Measurements from ENCODE around the gene CDC42EP4.
"Not testable (repeated sequence)": the region's sequence is repeated elsewhere in the genome, so short reads cannot be mapped to it uniquely, and the experiment has no call there.

Gene CDC42EP4

DNA sequence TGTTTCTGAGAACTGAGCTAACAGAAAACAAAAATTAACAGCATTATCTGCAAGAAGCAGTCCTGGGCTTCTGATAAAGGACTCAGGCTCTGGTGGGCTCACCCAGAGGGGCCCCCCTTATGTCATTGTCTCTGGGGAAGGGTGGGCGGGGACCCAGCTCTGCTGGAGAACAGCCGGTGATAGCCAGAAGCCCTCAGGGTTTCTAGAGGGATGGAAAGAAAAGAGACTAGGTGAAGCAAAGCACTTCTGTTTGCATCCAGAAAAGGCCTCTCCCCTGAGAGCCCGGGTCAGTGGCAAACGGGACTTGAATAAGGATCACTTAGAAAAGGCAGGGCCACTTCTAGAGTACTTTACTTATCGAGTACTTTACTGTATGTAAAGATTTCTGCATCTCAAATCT is 7.0 kb upstream of the CDC42EP4 start:
- DNase-seq, result no peak

GRCh38 chr17:73318427-73318813 is 6.6 kb upstream of the CDC42EP4 start:
- no peak for DNase-seq

DNA sequence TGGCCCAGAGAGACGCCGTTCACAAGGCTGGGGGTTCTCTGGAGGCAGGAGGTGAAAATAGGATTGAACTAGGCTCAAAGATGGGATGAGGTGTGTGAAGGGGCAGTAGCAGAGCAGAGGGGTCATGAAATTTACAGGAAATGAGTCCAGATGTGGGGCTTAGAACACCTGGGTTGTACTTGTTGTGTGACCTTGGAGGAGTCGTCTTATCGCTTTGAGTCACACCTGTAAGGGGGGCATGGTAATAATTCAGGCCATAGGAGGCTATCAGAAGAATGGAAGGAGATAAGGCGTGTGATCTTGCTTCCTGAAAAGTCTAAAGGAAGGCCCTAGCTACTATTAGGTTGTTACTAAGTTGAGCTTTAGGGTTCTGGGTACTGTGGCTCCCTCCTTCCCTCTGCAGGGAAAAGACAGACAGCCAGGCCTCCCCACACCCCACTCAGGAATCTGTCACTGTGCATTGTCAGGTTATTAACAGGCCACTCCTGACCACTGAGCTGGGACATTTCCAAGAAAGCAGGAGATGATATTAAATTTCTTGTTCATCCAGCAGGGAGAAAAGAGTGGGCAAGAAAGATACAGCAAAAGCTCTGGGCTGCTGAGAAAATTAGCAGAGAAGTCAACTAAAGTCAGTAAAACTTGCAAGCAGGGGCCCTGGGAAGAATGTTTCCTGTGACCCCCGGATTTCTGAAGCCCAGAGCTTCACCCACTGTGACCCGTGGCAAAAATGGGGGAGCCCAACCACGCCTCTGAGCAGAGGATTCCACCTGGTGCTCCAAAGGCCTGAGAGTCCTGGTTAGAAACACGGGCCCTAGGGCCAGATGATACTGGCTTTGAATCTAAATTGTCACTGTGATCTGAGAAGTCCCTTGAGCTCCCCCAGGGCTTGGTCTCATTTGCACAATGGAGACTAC is 6.0 kb upstream of the CDC42EP4 start:
- no peak for DNase-seq

- no peak for DNase-seq
These were observed 5.2 kb upstream of the CDC42EP4 start for GRCh38 chr17:73316919-73317505.

GRCh38 chr17:73315471-73315870 is 3.7 kb upstream of the CDC42EP4 start:
- DNase-seq, result no peak

- DNase-seq, result no peak
These were observed 1.8 kb upstream of the CDC42EP4 start for GRCh38 chr17:73313526-73314127.

- not testable (repeated sequence) for DNase-seq
These were observed 1.1 kb upstream of the CDC42EP4 start for GRCh38 chr17:73312887-73313286.

DNA sequence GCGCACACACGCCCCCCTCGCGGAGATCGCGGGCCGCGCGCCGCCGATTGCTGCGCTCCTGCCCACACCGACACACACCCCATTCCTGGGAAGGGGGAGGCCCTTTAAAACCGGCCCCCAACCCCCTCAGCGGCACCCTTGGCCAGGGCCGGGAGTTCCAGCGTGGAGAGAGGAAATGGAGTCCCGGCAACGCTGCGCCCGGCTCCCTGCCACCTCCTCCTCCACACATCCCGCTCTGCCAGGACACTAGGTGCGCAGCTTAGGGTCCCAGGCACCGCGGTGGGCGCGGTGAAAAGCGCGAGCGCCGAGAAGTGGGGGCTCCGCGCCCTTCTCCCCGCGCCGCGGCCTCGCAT is 397 bp downstream of the CDC42EP4 start:
- DNase-seq, result no peak

- no peak for DNase-seq
These were observed 1.8 kb downstream of the CDC42EP4 start for GRCh38 chr17:73309727-73310596.

DNA sequence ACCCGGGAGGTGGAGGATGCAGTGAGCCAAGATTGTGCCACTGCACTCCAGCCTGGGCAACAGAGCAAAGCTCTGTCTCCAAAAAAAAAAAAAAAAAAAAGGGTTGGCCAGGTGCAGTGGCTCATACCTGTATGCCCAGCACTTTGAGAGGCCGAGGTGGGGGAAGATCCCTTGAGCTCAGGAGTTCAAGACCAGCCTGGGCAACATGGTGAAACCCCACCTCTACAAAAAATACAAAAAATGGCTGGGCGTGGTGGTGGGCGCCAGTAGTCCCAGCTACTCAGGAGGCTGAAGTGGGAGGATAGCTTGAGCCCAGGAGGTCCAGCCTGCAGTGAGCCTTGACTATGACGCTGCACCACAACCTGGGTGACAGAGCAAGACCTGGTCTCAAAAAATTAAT is 2.8 kb downstream of the CDC42EP4 start:
- not testable (repeated sequence) for DNase-seq

DNA sequence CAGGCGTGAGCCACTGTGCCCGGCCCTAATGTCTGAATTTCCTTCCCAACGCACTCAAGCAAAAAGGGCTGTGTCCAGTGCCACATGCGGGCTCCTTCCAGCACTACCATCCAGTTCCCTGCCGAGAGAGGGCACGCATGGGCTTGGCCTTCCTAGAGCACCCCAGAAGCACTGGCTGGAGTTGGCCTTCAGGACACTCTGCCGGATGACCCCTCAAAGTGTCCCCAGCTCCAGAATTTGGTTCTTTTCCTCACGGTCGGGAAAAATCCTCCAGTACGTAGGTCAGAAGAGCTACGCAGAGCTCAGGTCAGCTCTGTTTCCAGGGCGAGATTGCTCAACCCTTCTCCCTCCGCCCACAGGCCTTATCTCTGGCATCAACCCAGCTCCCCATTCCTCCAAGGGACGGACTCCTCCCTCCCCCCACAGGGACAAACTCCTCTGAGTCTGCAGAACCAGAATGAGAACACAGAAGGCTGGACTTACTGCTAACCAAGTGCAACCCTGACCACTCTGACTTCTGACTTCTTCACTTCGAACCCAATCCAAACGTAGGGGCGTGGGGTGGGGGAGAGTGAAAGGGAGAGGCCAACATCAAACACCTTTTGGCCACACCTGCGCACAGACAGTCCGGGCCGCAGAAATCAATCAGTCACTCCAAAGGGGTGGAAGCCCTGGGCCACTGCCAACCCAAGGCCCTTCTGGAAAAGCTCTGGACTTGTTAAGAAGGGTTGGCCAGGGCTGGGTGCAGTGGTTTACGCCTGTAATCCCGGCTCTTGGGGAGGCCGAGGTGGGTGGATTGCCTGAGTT is 3.6 kb downstream of the CDC42EP4 start:
- DNase-seq, result no peak

GRCh38 chr17:73307130-73307529 is 4.7 kb downstream of the CDC42EP4 start:
- DNase-seq, result no peak

DNA sequence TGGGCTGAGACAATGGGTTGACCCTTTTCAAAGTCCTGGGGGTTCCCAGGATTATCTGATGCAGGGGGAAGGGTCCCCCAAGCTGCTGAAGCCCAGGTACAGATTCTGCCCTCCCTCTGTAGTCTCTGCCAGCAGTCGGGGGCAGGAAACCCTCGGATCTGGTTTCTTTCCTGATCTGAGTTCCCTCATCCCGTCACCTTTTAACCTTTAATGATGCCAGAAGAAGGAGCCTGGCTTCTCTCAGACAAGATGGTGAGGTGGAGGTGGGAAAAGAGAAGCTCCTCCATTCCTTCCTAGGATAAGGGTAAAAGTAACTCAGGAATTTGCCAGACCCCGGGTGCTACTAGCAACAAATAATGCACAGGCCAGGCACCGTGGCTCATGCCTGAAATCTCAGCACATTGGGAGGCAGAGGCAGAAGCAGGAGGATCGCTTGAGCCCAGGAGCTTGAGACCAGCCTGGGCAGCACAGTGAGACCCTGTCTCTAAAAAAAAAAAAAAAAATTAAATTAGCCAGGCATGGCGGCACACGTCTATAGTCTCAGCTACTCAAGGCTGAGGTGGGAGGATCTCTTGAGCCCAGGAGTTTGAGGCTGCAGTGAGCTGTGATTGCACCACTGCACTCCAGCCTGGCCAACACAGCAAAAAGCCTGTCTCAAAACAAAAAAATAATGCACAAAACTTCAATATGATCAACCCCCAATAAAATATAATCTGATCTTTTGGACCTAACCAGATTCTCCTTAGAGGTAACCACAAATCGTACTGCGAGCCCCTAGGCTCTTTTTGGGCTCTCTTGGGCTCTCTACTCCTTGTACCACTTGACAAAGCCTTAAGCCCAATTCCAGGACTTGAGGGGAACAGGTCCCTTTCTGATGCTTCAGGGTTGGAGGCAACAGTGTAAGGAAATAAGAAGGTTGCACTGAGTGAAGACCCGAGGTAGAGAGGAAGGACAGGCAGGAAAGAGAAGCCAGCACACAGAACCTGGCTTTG is 5.7 kb downstream of the CDC42EP4 start:
- no peak for DNase-seq

GRCh38 chr17:73304971-73305812 is 6.6 kb downstream of the CDC42EP4 start:
- no peak for DNase-seq

DNA sequence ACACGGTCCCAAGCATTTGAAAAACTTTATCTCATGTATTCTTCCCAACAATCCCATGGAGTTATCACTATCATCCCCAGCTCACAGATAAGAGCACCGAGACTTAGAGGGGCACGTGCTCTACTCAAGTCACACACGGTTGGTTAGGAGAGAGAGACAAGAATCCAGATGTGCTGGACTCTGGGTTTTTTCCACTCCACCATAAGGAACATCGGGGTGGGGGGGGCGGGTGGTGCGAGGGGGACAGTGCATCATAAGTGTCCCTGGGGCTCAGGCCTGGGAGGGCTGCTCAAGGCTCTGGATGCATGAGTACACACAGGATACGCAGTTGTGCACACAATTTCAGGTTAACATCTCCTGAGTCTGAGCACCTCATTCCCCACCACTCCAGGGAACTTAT is 7.4 kb downstream of the CDC42EP4 start:
- no peak for DNase-seq

- DNase-seq, result no peak
These were observed 9.6 kb downstream of the CDC42EP4 start for GRCh38 chr17:73302189-73302588.

- no peak for DNase-seq
These were observed 10.4 kb downstream of the CDC42EP4 start for GRCh38 chr17:73301369-73301768.

- no peak for DNase-seq
These were observed 11.4 kb downstream of the CDC42EP4 start for GRCh38 chr17:73300392-73300791.

GRCh38 chr17:73297934-73298861 is 13.6 kb downstream of the CDC42EP4 start:
- DNase-seq, result no peak

Data from stimulated activated CD4-positive, alpha-beta T cell treated with anti-CD3 and anti-CD28 coated beads, Interleukin-12 subunit alpha, Interleukin-12 subunit beta, amount 100 ng/mL, for 4 hours (primary cell).